GM11168 (cell line): Measurements from ENCODE around the gene ENPEP.
"Not testable (repeated sequence)": the region's sequence is repeated elsewhere in the genome, so short reads cannot be mapped to it uniquely, and the experiment has no call there.

Experiments used
- in situ Hi-C: fragments of 300-500 bp; cut with MboI; formaldehyde crosslinking; loops from one replicate; pipeline ENCODE4 v1.12.0; 2022; ENCODE audit warnings: low sequenced_read_pairs; ENCODE audit not compliant: unreplicated experiment

ENPEP gene

GRCh38 chr4:110484767-110485166 is 8.8 kb downstream of the ENPEP start:
- in situ Hi-C loops, result no loop called here

- in situ Hi-C loops, result no loop called here
Measured at GRCh38 chr4:110485452-110485851, 9.5 kb downstream of the ENPEP start.

GRCh38 chr4:110486256-110486655 is 10.3 kb downstream of the ENPEP start:
- in situ Hi-C loops, result no loop called here

- in situ Hi-C loops, result not testable (repeated sequence)
Measured at GRCh38 chr4:110486850-110487249, 10.9 kb downstream of the ENPEP start.

GRCh38 chr4:110487873-110488272 is 11.9 kb downstream of the ENPEP start:
- in situ Hi-C loops, result no loop called here

- in situ Hi-C loops, result no loop called here
Measured at GRCh38 chr4:110489901-110490508, 14.1 kb downstream of the ENPEP start.

GRCh38 chr4:110492522-110492921 is 16.6 kb downstream of the ENPEP start:
- in situ Hi-C loops, result no loop called here

GRCh38 chr4:110493520-110493919 is 17.6 kb downstream of the ENPEP start:
- in situ Hi-C loops, result no loop called here

- in situ Hi-C loops, result no loop called here
Measured at GRCh38 chr4:110498420-110498819, 22.5 kb downstream of the ENPEP start.

- in situ Hi-C loops, result no loop called here
Measured at GRCh38 chr4:110499126-110499525, 23.2 kb downstream of the ENPEP start.

- in situ Hi-C loops, result loop anchor here (10.0 kb wide), 1 partner anchor 187 kb away; no protein-coding TSS in a partner anchor
Measured at GRCh38 chr4:110501826-110502225, 25.9 kb downstream of the ENPEP start.

- in situ Hi-C loops, result loop anchor here (10.0 kb wide), 1 partner anchor 189 kb away; no protein-coding TSS in a partner anchor
Measured at GRCh38 chr4:110503270-110504083, 27.5 kb downstream of the ENPEP start.

- in situ Hi-C loops, result loop anchor here (10.0 kb wide), 1 partner anchor 189 kb away; no protein-coding TSS in a partner anchor
Measured at GRCh38 chr4:110504084-110504435, 28.1 kb downstream of the ENPEP start.

GRCh38 chr4:110505440-110505839 is 29.5 kb downstream of the ENPEP start:
- in situ Hi-C loops, result loop anchor here (10.0 kb wide), 1 partner anchor 191 kb away; no protein-coding TSS in a partner anchor

GRCh38 chr4:110508827-110509710 is 33.1 kb downstream of the ENPEP start:
- in situ Hi-C loops, result loop anchor here (10.0 kb wide), 1 partner anchor 194 kb away; no protein-coding TSS in a partner anchor

- in situ Hi-C loops, result no loop called here
Measured at GRCh38 chr4:110510277-110510676, 34.3 kb downstream of the ENPEP start.

GRCh38 chr4:110510955-110511544 is 35.1 kb downstream of the ENPEP start:
- in situ Hi-C loops, result no loop called here

- in situ Hi-C loops, result no loop called here
Measured at GRCh38 chr4:110512901-110513300, 36.9 kb downstream of the ENPEP start.

- in situ Hi-C loops, result loop anchor here (5.0 kb wide), 1 partner anchor 518 kb away; no protein-coding TSS in a partner anchor
Measured at GRCh38 chr4:110514889-110515479, 39.0 kb downstream of the ENPEP start.

GRCh38 chr4:110515676-110516075 is 39.7 kb downstream of the ENPEP start:
- in situ Hi-C loops, result loop anchor here (5.0 kb wide), 1 partner anchor 518 kb away; no protein-coding TSS in a partner anchor
